Activated T-cell treated with anti-CD3 and anti-CD28 coated beads, Interleukin-2, amount 50 U/mL, for 24 hours (primary cell): ENCODE data around the gene GIPC1.

ENCODE experiments used
- DNase-seq: peaks from one replicate; pipeline ENCODE4 v3.0.0-alpha.2; 2020
- H3K27ac Mint-ChIP-seq: 2 replicates; pipeline ENCODE4 v1.8.0; 2020; ENCODE audit warnings: mild to moderate bottlenecking, mixed read lengths
- H3K27me3 Mint-ChIP-seq: 2 replicates; pipeline ENCODE4 v1.8.0; 2020; ENCODE audit warnings: mixed read lengths
- H3K36me3 Mint-ChIP-seq: 2 replicates; pipeline ENCODE4 v1.8.0; 2020; ENCODE audit warnings: low read depth, mixed read lengths
- H3K4me1 Mint-ChIP-seq: 2 replicates; pipeline ENCODE4 v1.8.0; 2020; ENCODE audit warnings: low read depth, mixed read lengths
- H3K4me3 Mint-ChIP-seq: 2 replicates; pipeline ENCODE4 v1.8.0; 2020; ENCODE audit warnings: mild to moderate bottlenecking, moderate library complexity, mixed read lengths
- H3K9me3 Mint-ChIP-seq: 2 replicates; pipeline ENCODE4 v1.8.0; 2020; ENCODE audit warnings: mixed read lengths

Gene GIPC1

GRCh38 chr19:14432791-14433553, 63.0 kb downstream of the GIPC1 start, which contains the start of gene PKN1:
TSS of gene PKN1 (plus strand) at chr19:14433306. CDS start at chr19:14433522, 216 bp downstream.
- H3K27me3 Mint-ChIP-seq, result no peaks in the 10 kb centered on the region
- no peaks in the 10 kb centered on the region for H3K9me3 Mint-ChIP-seq
- peak within 1 kb of the TSS; percentile 90 for H3K27ac Mint-ChIP-seq
- peaks cover 28% of the 10 kb centered on the region for H3K36me3 Mint-ChIP-seq
- peak; percentile 80 for DNase-seq
- peak within 1 kb of the TSS; percentile 82 for H3K4me3 Mint-ChIP-seq
- H3K4me1 Mint-ChIP-seq, result peaks cover 33% of the 10 kb centered on the region

DNA sequence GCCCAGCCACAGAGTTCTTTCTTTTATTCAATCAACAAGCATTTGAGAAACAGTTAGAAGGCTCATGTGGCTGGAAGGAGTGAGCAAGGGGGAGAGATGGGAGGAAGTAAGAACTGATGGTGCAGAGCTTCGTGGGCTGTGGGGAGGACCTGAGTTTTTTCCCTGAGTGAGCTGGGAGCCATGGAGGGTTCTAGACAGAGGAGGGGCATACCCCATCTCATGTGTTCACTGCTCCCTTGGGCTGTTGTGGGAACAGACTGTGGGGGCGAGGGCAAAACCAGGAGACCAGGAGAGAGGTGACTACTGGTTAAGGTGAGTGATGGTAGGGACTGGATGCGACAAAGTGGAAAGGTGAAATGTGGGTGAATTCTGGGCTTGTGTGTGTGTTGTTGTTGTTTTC, 65.2 kb downstream of the GIPC1 start:
- Mint-ChIP-seq H3K4me3 (no peak overlapping the region), H3K27me3 (no peaks in the 10 kb centered on the region), H3K36me3 (peaks cover 12% of the 10 kb centered on the region), H3K4me1 (peaks cover 27% of the 10 kb centered on the region), H3K9me3 (no peaks in the 10 kb centered on the region), H3K27ac (peak overlapping the region; percentile 7)
- DNase-seq, result no peak

DNA sequence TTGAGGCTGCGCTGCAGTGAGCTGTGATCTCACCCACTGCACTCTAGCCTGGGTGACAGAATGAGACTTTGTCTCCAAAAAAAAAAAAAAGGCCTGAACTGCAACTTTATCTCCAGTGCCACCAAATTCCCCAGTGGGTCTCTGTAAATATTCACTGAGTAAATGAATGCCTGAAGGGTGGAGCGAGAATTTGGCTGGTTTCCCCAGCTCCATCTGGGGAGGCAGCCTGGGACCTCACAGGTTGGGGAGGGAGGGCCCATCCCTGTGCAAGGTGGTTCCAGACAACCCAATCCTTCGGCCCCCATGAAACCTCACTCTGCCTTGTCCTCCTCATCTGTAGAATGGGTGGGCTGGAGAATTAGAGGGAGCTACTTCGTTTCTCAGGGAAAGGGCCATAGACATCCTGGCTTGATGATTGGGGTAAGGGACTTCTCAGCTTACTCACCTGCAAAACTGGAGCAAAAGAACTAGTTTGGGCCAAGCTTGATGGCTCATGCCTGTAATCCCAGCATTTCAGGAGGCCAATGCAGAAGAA, 67.0 kb downstream of the GIPC1 start:
- peaks cover under 1% of the 10 kb centered on the region for H3K36me3 Mint-ChIP-seq
- no peak overlapping the region for H3K27ac Mint-ChIP-seq
- no peak for DNase-seq
- H3K9me3 Mint-ChIP-seq, result no peaks in the 10 kb centered on the region
- H3K4me1 Mint-ChIP-seq, result peaks cover 12% of the 10 kb centered on the region
- no peaks in the 10 kb centered on the region for H3K27me3 Mint-ChIP-seq
- H3K4me3 Mint-ChIP-seq, result no peak overlapping the region
